Measurements from ENCODE around the gene HIVEP3.

HIVEP3 gene

DNA sequence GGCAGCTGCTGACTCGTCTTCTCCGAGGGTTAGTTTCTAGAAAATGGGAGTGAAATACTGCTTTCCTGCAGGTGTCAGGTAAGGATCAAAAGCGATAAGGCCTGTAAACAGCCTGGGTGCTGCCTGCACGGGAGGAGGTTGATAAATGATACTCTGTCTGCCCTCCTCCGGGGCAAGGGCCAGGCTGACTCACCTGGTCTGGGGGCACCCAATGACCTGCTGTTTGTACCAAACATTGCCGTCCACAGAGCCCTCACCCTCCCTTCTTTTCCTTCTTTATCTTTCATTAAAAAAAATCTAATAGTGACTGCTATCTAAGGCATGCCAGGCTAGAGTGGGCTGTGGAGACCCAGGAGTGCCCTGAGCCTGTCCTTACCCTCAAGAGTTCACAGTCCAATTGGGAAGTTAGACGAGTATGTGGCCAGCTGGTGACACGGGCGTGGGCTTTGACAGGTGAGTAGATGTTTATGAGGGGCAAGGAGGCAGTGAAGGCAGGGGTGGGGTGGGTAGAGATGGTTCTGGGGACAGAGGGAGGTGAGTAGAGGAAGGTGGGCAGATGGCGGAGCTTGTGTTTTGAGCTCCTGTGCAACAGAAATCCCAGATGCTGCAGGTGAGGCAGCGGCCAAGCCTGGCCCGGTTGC, 450.5 kb downstream of the HIVEP3 start:
- no peaks in the 10 kb centered on the region for H3K36me3 ChIP-seq (ENCODE audit: insufficient read depth, low read length)
- no peak overlapping the region for H3K9ac ChIP-seq (ENCODE audit: low read depth, low read length)
- H3K4me1 ChIP-seq (ENCODE audit: insufficient read depth, low read length): no peaks in the 10 kb centered on the region
- no peaks in the 10 kb centered on the region for H3K9me3 ChIP-seq (ENCODE audit: control insufficient read depth, insufficient read depth, low read length)

DNA sequence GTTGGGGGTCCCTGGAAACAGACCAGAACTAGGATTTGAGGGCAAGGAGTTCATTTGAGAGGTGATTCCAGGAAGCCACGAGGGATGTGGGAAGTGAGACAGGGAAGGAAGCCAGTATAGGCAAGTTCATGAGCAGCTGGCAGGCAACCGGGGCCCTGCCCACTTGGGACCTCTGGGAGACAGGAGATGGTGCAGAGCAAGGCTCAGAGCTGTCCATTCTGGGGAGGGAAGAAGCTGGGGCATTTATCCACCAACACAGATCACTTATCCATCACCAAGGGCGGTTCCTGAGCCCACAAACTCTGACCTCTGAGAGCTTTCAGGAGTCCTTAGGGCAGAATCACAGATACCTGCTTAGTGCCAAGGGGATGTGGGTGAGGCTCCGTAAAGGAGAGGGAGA, 451.0 kb downstream of the HIVEP3 start:
- Histone ChIP-seq H3K9ac (ENCODE audit: low read depth, low read length) (no peak overlapping the region), H3K36me3 (ENCODE audit: insufficient read depth, low read length) (no peaks in the 10 kb centered on the region), H3K9me3 (ENCODE audit: control insufficient read depth, insufficient read depth, low read length) (no peaks in the 10 kb centered on the region), H3K4me1 (ENCODE audit: insufficient read depth, low read length) (no peaks in the 10 kb centered on the region)

GRCh38 chr1:41466146-41466545, 452.6 kb downstream of the HIVEP3 start:
- H3K4me1 ChIP-seq (ENCODE audit: insufficient read depth, low read length): no peaks in the 10 kb centered on the region
- H3K9ac ChIP-seq (ENCODE audit: low read depth, low read length): no peak overlapping the region
- H3K36me3 ChIP-seq (ENCODE audit: insufficient read depth, low read length): no peaks in the 10 kb centered on the region
- no peaks in the 10 kb centered on the region for H3K9me3 ChIP-seq (ENCODE audit: control insufficient read depth, insufficient read depth, low read length)

GRCh38 chr1:41465741-41466140, 453.0 kb downstream of the HIVEP3 start:
- Histone ChIP-seq H3K4me1 (ENCODE audit: insufficient read depth, low read length) (no peaks in the 10 kb centered on the region), H3K9ac (ENCODE audit: low read depth, low read length) (no peak overlapping the region), H3K9me3 (ENCODE audit: control insufficient read depth, insufficient read depth, low read length) (no peaks in the 10 kb centered on the region), H3K36me3 (ENCODE audit: insufficient read depth, low read length) (no peaks in the 10 kb centered on the region)

DNA sequence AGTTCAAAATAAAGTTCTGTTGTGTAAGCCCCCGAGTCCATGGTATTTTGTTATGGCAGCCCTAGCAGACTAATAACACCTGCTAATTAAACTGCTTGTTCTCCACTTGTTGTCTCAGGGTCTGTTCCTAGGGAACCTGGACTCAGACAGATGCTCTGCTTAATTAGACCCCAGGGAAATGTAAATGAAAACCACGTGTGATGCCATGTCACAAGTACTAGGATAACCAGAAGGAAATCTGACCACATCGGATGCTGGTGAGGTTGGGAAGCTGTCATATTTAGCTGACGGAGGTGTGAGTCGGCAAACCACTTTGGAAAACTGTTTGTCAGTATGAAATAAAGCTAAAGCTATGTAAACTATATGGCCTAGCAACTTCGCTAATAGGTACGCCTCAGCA, 453.8 kb downstream of the HIVEP3 start:
- H3K9ac ChIP-seq (ENCODE audit: low read depth, low read length): no peak overlapping the region
- H3K9me3 ChIP-seq (ENCODE audit: control insufficient read depth, insufficient read depth, low read length): no peaks in the 10 kb centered on the region
- no peaks in the 10 kb centered on the region for H3K4me1 ChIP-seq (ENCODE audit: insufficient read depth, low read length)
- H3K36me3 ChIP-seq (ENCODE audit: insufficient read depth, low read length): no peaks in the 10 kb centered on the region

GRCh38 chr1:41463516-41463915, 455.2 kb downstream of the HIVEP3 start:
- Histone ChIP-seq H3K4me1 (ENCODE audit: insufficient read depth, low read length) (no peaks in the 10 kb centered on the region), H3K9me3 (ENCODE audit: control insufficient read depth, insufficient read depth, low read length) (no peaks in the 10 kb centered on the region), H3K9ac (ENCODE audit: low read depth, low read length) (no peak overlapping the region), H3K36me3 (ENCODE audit: insufficient read depth, low read length) (no peaks in the 10 kb centered on the region)

- no peaks in the 10 kb centered on the region for H3K9me3 ChIP-seq (ENCODE audit: control insufficient read depth, insufficient read depth, low read length)
- H3K4me1 ChIP-seq (ENCODE audit: insufficient read depth, low read length): no peaks in the 10 kb centered on the region
- H3K9ac ChIP-seq (ENCODE audit: low read depth, low read length): no peak overlapping the region
Measured at GRCh38 chr1:41462680-41463004, 456.1 kb downstream of the HIVEP3 start.

DNA sequence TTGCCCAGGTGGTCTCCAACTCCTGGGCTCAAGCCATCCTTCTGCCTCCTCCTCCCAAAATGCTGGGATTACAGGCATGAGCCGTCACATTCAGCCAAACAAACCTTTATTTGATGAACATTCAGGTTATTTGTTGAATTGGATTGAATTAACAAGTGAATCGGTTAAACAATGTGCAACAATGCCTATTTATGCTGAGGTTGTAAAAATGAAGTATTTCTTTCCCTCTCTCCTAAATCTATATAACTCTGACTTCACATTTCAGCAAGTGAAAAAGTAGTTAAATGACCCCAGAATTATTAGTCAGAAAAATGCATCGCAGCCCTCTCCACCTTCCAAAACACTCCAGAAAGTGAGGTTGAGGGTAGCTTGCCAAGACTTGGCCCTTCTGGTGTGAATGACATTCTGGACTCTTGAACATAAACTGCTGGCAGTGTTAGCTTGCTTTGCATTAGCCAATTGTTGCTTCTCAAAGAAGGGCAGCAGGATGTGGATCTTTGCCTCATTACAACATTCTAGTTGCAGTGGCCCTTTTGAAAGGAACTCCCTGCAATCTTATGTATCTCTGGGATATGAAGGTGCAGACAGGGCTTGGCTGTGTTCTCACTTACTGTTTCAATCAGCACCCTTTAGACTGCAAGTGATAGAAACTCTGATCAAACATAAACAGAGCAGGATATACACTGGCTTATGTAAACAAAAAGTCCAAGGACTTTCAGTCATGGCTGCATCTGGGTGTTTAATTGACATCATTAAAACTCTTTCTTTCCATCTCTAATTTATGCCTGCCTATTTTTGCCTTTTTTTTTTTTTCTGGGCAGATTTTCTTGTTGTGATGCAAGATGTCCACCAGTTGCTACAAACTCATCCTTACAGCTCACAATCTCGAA, 456.7 kb downstream of the HIVEP3 start:
- H3K9me3 ChIP-seq (ENCODE audit: control insufficient read depth, insufficient read depth, low read length): no peaks in the 10 kb centered on the region
- no peaks in the 10 kb centered on the region for H3K36me3 ChIP-seq (ENCODE audit: insufficient read depth, low read length)
- H3K9ac ChIP-seq (ENCODE audit: low read depth, low read length): no peak overlapping the region
- H3K4me1 ChIP-seq (ENCODE audit: insufficient read depth, low read length): no peaks in the 10 kb centered on the region

More at GRCh38 chr1:41462680-41463004, 456.1 kb downstream of the HIVEP3 start:
- H3K36me3 ChIP-seq (ENCODE audit: insufficient read depth, low read length): no peaks in the 10 kb centered on the region

DNA sequence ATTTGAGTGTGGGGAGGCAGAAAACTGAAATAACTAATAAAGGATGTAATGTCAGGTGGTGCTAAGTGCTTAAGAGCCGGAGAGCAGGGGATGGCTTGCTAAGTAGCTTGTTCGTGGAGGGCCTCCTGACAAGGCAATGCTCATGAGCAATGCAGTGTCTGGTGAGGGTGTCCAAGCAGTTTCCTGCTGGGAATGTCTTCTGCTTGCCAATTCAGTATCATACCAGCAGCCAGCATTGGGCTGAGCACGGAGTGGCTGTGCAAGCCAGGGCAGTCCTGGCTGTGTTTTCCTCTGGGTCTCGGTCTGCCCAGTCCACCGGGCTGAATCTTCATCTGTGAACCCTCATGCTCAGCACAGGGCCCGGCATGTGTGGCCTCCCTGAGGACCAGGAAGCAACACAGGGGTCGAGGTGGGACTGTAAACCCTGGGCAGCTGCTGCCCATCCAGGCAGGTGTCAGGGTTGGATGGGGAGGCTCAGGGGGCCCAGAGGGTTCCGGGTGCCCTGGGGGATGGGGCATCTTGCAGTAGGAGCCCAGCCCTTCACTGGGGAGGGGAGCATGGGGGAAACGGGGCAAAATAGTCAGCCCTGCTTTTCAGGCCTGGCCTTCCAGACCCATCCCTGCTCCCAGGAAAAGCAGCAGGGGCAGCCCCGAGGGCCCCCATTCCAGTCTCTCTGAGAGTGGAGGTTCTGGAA, 461.7 kb downstream of the HIVEP3 start:
- Histone ChIP-seq H3K4me1 (ENCODE audit: insufficient read depth, low read length) (no peaks in the 10 kb centered on the region), H3K36me3 (ENCODE audit: insufficient read depth, low read length) (no peaks in the 10 kb centered on the region), H3K9ac (ENCODE audit: low read depth, low read length) (no peak overlapping the region), H3K9me3 (ENCODE audit: control insufficient read depth, insufficient read depth, low read length) (no peaks in the 10 kb centered on the region)
